HG03354 (cell line): Measurements from ENCODE around the gene OR4A16.

Source experiments
- ATAC-seq: cut with Tn5 transposase; IDR thresholded peaks from one replicate; pipeline ENCODE4 v1.9.1; 2021; ENCODE audit warnings: mild to moderate bottlenecking; ENCODE audit not compliant: unreplicated experiment, poor library complexity, severe bottlenecking

Gene OR4A16, protein sequence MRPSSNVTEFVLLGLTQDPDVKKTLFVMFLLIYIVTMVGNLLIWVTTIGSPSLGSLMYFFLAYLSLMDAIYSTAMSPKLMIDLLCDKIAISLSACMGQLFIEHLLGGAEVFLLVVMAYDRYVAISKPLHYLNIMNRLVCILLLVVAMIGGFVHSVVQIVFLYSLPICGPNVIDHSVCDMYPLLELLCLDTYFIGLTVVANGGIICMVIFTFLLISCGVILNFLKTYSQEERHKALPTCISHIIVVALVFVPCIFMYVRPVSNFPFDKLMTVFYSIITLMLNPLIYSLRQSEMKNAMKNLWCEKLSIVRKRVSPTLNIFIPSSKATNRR

DNA sequence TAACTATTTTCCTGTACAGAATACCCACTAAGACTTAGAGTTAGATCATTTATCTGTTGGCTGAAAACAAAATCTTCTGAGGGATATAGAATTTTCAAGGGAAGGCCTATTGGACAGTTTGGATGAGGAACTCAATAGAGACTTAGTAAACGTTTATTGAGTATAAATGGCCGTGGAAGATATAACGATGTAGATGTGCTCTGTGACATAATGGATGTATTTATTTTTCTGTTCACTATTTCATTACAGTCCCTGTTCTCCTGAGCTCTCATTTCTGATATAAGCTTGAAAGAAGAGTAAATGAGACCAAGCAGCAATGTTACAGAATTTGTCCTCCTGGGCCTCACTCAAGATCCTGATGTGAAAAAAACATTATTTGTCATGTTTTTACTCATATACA is at the start of gene OR4A16:
Gene OR4A16 (plus strand): TSS at position 301 of the 400 bp plus-strand sequence. CDS start 0 bp downstream, at position 301.
- no peak for ATAC-seq

DNA sequence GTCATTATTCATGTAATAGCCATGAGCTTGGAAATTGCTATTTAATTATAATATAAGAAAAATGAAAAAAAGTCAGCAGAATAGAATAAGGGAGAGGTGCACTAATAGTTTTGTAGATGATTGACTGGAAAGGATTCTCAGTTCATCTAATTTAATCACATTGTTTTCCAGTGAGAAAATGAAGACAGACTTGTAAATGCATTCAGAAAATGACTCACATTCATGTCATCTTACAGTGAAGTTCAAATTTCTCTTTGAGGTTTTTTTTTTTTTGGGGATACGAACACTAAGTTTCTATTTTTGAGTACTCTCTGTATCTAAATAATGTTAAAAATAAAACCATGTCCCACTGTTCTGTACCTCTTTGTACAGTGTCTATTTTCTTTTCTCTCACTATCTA is 18.5 kb upstream of the OR4A16 start:
- ATAC-seq: no peak

DNA sequence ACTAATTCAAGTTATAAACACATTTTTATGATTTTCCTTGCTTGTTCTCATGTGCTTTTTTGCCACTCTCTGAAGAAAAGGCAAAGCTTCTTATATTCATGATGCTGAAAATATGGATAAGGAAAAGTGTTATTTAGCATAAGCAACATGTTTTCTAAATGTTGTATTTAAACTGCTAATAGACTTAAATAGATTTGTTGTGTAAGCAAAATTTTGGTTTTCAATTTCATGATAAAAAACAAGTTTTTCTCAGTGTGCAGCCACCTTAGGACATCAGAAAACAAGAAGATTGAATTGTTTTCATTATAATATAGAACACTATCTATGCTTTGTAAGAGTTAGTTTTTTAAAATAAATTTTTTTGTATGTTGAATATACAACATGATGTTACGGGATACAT is 2.3 kb downstream of the OR4A16 start:
- ATAC-seq: no peak

DNA sequence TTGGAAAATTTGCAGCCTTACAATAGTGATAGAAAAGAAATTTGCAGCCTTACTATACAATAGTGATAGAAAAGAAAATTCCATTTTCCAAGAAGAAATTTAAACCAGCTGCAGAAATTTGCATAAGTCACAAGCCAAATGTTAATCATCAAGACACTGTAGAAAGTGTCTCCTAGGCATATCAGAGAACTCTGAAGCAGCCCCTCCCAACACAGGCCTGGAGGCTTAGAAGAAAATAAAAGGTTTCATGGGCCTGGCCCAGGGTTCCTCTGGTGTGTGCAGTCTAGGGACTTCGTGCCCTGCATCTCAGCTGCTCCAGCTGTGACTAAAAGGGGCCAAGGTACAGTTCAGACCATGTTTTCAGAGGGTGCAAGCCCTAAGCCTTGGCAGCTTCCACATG is 6.0 kb downstream of the OR4A16 start:
- ATAC-seq: no peak

DNA sequence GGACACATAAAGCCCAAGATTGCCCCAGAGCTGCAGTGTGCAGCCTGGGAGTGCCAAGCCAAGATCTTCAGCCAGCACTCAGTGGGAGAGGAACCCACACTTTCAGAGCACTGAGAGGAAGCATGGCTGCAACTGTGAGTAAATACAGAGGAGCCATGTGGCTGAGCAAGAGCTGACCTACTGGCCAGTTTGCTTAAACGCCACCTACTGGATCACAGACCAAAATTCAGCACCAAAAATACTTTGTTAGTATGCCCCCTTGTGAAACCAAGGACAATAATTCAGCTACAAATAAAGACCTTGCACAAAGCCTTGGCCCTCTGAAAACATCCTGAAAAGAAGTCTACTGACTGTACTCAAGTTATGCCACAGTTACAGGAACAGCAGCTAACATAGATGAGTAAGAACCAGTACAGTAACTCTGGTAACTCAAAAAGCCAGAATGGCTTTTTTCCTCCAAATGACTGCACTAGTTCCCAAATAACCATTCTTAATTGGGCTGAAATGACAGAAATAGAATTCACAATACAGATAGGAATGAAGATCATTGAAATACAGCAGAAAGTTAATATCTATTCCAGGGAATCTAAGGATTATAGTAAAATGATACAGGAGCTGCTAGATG is 14.7 kb downstream of the OR4A16 start:
- no peak for ATAC-seq

DNA sequence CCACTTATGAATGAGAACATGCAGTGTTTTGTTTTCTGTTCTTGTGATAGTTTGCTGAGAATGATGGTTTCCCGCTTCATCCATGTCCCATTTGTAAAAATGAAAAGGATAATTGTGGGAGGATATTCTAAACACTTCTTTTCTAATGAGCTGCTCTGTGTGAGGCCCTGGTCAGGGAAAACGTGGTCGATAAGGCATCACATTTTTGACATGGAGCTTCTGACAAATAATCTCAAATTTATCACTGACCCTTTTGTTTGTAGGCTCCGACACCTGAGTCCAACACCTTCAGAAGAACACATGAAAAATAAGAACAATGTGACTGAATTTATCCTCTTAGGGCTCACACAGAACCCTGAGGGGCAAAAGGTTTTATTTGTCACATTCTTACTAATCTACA is 24.7 kb downstream of the OR4A16 start, which contains the start of gene OR4A15:
Gene OR4A15 (plus strand): TSS at position 301 of the 400 bp plus-strand sequence. CDS start 0 bp downstream, at position 301.
- no peak for ATAC-seq
